GM23248 (cell line): ENCODE results near the gene GID4.

Experiments
- EZH2 ChIP-seq: fragments of 200-600 bp; sonication (generic); IDR thresholded peaks from 2 replicates; pipeline ENCODE4 v1.6.1; 2018; ENCODE audit warnings: antibody characterized with exemption, mild to moderate bottlenecking; ENCODE audit not compliant: insufficient read depth, poor library complexity, severe bottlenecking
- EZH2phosphoT487 ChIP-seq: fragments of 200-600 bp; sonication (generic); IDR thresholded peaks from 2 replicates; pipeline ENCODE4 v1.6.1; 2018; ENCODE audit warnings: antibody characterized with exemption, moderate library complexity, mild to moderate bottlenecking, low read depth; ENCODE audit not compliant: insufficient read depth

DNA sequence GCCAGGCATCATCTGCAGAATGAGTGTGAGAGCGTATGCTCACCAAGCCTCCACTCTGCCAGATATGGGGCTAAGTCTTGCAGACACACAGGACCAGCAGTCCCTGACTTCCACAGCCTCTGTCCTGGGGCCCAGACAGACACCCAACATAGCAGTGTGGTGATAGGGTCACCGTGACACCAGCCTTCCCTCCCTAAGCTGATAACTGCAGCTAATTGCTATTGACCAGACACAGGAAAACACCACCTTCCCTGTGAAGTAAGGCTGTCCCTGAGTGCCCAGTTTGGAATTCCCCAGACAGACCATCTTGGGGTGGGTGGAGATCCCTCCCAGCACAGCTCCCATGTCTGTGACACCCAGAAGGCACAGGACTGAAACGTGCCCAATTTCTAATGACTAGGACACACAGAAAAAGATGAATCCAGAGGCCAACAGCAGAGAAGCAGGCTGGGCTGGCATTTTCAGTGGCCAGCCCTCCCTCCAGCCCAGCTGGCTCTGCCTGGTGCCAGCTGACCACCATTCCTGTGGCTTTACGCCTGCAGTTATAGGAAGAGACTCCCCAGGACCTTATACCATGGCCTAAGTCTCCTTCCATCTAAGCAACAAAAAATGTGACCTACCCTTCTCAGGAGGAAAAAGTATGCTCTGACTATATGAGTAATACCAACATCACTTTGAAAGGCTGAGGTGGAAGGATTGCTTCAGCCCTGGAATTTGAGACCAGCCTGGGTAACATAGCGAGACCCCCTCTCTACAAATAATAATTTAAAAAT, 30.5 kb upstream of the GID4 start:
- TF ChIP-seq EZH2phosphoT487 (no peak), EZH2 (no peak)
